Diencephalon (tissue), 1 donor: ENCODE results near the gene MERTK. TPM values are rescaled to one million over a fixed set of nuclear protein-coding genes. Genes with fewer than 3 reads are reported as not detected.

Experiments used
- small RNA-seq: library from RNA; depleted of rRNA; stranded (forward); fragments of <200 nt; gene quantifications from one replicate; pipeline ENCODE3, GENCODE V24; 2014
- total RNA-seq: library from RNA; depleted of rRNA; stranded (reverse); fragments of >200 nt; gene quantifications from one replicate; pipeline ENCODE4 v1.2.3, GENCODE V29; 2014

The MERTK gene
- 9.7 TPM for total RNA-seq

GRCh38 chr2:111897924-111898702 lies at the start of gene MERTK:
TSS of gene MERTK (plus strand) at chr2:111898607. CDS start at chr2:111898736, 129 bp downstream.

DNA sequence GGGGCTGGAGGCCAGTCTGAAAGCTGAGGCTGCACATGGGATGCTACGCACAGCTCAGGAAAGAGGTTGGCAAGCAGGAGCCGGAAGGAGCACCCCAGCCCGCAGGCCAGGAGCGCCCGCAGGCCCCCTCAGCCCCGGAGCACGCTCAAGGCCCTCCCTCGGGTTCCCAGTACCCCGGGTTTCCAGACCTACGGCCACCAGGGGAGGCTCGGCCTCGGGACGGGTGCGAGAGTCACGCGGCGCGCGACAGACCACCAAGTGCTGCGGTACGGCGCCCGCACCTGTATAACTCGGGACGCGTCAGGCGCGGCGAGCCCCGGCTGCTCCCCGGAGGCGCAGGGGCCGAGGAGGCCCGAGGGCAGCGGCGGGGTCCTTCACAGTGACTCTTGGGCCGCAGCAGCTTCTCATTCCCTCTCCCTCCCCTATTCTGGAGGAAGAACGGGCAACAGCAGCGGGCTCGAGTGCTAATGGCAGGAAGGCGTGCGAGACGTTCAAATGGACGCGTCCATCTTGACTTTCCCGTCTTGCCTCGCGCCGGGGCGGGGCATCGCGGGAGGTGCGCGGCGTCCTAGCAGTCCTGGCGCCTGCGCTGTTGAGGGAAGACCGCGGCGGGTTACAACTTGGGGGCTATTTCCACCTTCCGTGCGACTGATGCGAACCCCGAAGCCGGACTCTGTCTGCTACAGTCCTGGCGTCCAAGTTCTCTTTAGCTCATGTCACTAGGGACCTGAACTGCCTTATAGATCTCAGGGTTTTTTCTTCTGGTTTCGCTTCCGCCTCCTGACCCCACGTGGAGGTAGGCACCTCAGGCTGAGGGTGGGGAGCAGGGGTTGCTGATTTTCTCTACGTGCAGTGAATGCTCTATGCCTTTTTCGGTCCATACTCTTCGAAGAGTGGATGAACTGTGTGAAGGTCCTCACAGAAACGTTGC lies 14.5 kb upstream of the MERTK start, which contains the start of gene ANAPC1:
Gene ANAPC1 (minus strand): TSS at position 533 of the 931 bp plus-strand sequence. CDS start 3,368 bp downstream, outside the sequence.

GRCh38 chr2:112054847-112055729 lies 156.7 kb downstream of the MERTK start, which contains the start of gene TMEM87B:
TSS of gene TMEM87B (plus strand) at chr2:112055269. CDS start at chr2:112055592, 323 bp downstream.

Small RNA genes lying within 50 kb of the gene (small RNA-seq; reads per million reads assigned to genes)
- not detected for gene RN7SL297P

Other genes with a start within 250 kb of the MERTK start
- gene ANAPC1, start 14.4 kb upstream of the MERTK start, total RNA-seq: 58.6 TPM
- 17.5 TPM for gene TMEM87B, start 156.7 kb downstream of the MERTK start, total RNA-seq
- gene FBLN7, start 239.8 kb downstream of the MERTK start, total RNA-seq: 6.2 TPM